HG02623 (cell line): Measurements from ENCODE around the gene LAMA3.

Experiments
- ATAC-seq: cut with Tn5 transposase; IDR thresholded peaks from one replicate; pipeline ENCODE4 v1.9.1; 2021; ENCODE audit warnings: moderate library complexity; ENCODE audit not compliant: unreplicated experiment

LAMA3 gene

GRCh38 chr18:23668731-23669130 is 20.5 kb upstream of the LAMA3 start:
- ATAC-seq: no peak

GRCh38 chr18:23669202-23669766 is 20.0 kb upstream of the LAMA3 start:
- ATAC-seq: no peak

- ATAC-seq: no peak
These were observed 19.3 kb upstream of the LAMA3 start for GRCh38 chr18:23669804-23670405.

- ATAC-seq: no peak
These were observed 17.7 kb upstream of the LAMA3 start for GRCh38 chr18:23671564-23671963.

- ATAC-seq: no peak
These were observed 15.5 kb upstream of the LAMA3 start for GRCh38 chr18:23673725-23674124.

GRCh38 chr18:23675236-23675635 is 14.0 kb upstream of the LAMA3 start:
- no peak for ATAC-seq

GRCh38 chr18:23675896-23676295 is 13.4 kb upstream of the LAMA3 start:
- no peak for ATAC-seq

GRCh38 chr18:23682045-23682444 is 7.2 kb upstream of the LAMA3 start:
- ATAC-seq: no peak

GRCh38 chr18:23682472-23682871 is 6.8 kb upstream of the LAMA3 start:
- no peak for ATAC-seq

- no peak for ATAC-seq
These were observed 6.1 kb upstream of the LAMA3 start for GRCh38 chr18:23683155-23683554.

- ATAC-seq: no peak
These were observed 5.6 kb upstream of the LAMA3 start for GRCh38 chr18:23683671-23684070.

GRCh38 chr18:23684515-23685197 is 4.6 kb upstream of the LAMA3 start:
- no peak for ATAC-seq

- ATAC-seq: no peak
These were observed 725 bp upstream of the LAMA3 start for GRCh38 chr18:23688528-23688927.

GRCh38 chr18:23689616-23690504 is 607 bp downstream of the LAMA3 start:
- no peak for ATAC-seq

GRCh38 chr18:23690505-23691068 is 1.3 kb downstream of the LAMA3 start:
- no peak for ATAC-seq

- no peak for ATAC-seq
These were observed 4.6 kb downstream of the LAMA3 start for GRCh38 chr18:23693846-23694245.

- ATAC-seq: no peak
These were observed 5.6 kb downstream of the LAMA3 start for GRCh38 chr18:23694637-23695430.

GRCh38 chr18:23701017-23701416 is 11.8 kb downstream of the LAMA3 start:
- ATAC-seq: no peak

GRCh38 chr18:23701544-23702064 is 12.4 kb downstream of the LAMA3 start:
- ATAC-seq: no peak

- ATAC-seq: no peak
These were observed 13.4 kb downstream of the LAMA3 start for GRCh38 chr18:23702606-23703005.
